GM12875 (cell line): ENCODE data around the gene SOCS7.

Experiments used
- H3K4me3 ChIP-seq: one replicate; pipeline ENCODE4 v1.5.1; 2011; ENCODE audit warnings: low read depth, low read length, control low read depth
- TF ChIP-seq, protein P1 (sequence below): IDR thresholded peaks from 2 replicates; pipeline ENCODE4 v1.5.1; 2011; ENCODE audit warnings: low read depth, mild to moderate bottlenecking, control low read depth, inconsistent platforms, low read length, moderate library complexity, borderline replicate concordance; ENCODE audit not compliant: insufficient read depth

Gene SOCS7, protein sequence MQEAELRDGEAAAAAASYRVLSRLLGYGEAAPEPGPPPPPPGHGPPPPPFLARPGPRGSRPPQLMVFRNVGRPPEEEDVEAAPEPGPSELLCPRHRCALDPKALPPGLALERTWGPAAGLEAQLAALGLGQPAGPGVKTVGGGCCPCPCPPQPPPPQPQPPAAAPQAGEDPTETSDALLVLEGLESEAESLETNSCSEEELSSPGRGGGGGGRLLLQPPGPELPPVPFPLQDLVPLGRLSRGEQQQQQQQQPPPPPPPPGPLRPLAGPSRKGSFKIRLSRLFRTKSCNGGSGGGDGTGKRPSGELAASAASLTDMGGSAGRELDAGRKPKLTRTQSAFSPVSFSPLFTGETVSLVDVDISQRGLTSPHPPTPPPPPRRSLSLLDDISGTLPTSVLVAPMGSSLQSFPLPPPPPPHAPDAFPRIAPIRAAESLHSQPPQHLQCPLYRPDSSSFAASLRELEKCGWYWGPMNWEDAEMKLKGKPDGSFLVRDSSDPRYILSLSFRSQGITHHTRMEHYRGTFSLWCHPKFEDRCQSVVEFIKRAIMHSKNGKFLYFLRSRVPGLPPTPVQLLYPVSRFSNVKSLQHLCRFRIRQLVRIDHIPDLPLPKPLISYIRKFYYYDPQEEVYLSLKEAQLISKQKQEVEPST

DNA sequence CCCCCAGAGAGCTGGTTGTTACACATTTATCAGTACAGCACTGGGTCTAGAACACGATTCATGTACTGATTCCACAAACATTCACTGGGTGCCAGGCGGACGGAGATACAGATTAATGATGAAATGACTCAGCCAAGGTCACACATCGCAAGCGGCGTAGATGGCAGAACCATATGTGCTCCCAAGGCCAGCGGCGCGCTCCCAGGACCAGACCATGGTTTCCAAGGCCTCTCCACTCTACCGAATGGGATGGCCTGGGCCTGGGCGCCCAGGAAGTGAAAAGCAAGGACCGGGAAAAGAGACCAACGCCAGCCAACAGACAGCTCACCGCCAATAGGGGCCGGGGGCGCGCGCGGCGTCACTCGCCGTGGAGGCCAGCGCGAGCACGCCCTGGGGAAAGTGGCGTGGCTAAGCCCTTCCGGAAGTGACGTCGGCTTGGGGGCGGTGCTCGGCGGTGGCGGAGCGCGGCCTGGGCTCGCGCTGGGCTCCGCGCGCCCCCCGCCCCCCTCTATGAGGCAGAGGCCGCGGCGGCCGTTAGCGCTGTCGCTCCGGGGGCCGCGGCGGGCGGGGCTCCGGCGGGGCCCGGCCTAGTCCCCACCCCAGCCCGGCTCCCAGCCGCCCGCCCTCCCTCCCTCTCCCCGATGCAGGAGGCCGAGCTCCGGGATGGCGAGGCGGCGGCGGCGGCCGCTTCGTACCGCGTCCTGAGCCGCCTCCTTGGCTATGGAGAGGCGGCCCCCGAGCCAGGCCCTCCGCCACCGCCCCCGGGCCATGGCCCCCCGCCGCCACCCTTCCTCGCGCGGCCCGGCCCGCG lies at the start of gene SOCS7:
Gene SOCS7, plus strand, starts transcription at position 433 of the 811 bp plus-strand sequence. Its CDS starts 209 bp downstream, at position 642.
- TF ChIP-seq, protein P1, sequence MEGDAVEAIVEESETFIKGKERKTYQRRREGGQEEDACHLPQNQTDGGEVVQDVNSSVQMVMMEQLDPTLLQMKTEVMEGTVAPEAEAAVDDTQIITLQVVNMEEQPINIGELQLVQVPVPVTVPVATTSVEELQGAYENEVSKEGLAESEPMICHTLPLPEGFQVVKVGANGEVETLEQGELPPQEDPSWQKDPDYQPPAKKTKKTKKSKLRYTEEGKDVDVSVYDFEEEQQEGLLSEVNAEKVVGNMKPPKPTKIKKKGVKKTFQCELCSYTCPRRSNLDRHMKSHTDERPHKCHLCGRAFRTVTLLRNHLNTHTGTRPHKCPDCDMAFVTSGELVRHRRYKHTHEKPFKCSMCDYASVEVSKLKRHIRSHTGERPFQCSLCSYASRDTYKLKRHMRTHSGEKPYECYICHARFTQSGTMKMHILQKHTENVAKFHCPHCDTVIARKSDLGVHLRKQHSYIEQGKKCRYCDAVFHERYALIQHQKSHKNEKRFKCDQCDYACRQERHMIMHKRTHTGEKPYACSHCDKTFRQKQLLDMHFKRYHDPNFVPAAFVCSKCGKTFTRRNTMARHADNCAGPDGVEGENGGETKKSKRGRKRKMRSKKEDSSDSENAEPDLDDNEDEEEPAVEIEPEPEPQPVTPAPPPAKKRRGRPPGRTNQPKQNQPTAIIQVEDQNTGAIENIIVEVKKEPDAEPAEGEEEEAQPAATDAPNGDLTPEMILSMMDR, result no peak
- peak within 1 kb of the TSS; percentile 73 for H3K4me3 ChIP-seq

DNA sequence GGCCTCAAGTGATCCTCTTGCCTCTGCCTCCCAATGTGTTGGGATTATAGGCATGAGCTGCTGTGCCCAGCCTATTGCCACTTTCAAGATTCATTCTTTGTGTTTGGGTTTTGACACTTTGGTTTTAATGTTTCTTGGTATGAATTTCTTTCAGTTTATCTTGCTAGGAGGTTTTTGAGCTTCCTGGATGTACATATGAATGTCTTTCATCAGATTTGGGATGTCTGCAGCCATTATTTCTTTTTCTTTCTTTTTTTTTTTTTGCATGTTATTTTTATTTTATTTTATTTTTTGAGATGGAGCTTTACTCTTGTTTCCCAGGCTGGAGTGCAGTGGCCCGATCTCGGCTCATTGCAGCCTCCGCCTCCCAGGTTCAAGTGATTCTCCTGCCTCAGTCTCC lies 36.1 kb upstream of the SOCS7 start:
- TF ChIP-seq, protein P1, result no peak

DNA sequence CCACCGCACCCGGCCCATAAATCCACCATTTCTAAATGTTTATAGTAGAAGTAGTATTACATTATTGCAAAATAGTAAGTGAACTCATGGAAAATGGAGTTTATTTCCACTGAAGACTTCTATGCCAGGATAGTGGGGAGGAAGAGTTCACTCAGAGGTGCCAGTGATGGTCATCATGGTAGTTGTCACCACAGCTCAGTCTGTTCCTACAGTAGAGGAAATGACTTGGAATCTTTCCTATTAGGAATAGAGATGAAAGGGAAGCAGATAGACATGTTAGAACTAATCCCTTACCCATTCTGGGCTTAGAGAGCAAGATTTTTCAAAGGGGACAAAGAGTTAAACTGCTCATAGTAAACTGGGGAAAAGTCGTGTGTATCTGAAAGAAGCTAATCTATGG lies 34.6 kb upstream of the SOCS7 start:
- TF ChIP-seq, protein P1, result no peak
- no peak overlapping the region for H3K4me3 ChIP-seq

More for the DNA sequence above, 36.1 kb upstream of the SOCS7 start:
- H3K4me3 ChIP-seq, result no peak overlapping the region

DNA sequence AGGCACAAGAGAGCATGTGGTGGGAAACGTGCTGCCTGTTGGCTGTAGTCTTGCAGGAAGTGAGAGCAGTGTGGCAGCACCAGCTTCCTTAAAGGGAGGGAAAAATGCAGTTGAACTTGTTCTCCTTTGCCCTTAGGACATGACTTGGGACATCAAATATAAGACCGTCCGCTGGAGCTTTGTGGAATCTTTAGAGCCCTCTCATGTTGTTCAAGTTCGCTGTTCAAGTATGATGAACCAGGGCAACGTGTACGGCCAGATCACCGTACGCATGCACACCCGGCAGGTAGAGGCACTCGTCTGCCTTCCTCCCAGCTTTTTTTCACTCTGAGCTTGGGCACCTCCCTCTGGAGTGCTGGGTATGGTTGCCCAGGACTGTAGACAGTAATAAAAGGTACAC lies 31.2 kb upstream of the SOCS7 start:
- TF ChIP-seq, protein P1, result no peak
- H3K4me3 ChIP-seq, result no peak overlapping the region

DNA sequence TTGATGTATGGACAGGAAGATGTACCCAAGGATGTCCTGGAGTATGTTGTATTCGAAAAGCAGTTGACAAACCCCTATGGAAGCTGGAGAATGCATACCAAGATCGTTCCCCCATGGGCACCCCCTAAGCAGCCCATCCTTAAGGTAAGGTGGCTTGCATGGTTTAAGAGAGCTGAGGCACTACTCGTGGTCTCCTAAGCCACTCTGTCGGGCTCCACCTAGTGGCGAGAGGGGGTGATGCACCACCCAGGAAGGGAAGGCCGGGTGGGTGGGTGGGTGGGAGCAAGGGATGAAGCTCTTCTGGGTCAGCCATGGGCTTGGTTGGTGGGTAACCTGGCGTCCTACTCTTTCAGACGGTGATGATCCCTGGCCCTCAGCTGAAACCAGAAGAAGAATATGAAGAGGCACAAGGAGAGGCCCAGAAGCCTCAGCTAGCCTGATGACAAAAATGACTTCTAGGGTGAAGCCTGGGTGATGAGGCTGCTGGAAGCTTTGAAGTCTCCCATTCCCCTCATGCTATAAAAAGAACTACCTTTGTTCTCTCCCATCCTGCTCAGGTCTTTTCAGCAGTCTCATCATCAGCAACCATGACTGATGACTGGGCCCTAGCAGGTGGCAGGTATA lies 29.4 kb upstream of the SOCS7 start:
- TF ChIP-seq, protein P1, result peak; percentile 80
- H3K4me3 ChIP-seq, result no peak overlapping the region

DNA sequence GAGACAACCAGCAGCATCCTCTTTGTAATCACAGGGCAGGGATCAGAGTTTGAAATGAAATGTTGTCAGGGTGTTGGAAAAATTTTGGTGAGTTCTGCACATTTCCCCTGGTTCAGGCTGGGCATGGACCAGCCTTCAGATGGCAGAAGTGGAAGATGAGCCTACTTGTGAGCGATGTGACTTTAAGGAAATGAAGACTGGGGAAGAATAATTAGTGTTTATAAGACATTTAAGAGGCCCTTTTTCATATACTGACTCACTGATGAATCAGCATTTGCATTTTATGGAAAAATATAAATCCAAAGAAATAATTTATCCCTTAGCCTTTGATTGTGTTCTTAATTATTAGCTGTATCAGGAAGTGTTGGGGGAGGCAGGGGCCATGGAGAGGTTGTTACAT lies 28.7 kb upstream of the SOCS7 start:
- TF ChIP-seq, protein P1, result no peak
- H3K4me3 ChIP-seq, result no peak overlapping the region
